HCT116 (cell line): Measurements from ENCODE around the gene STIM1.

Experiments
- CTCF ChIP-seq, 3 experiments: fragments of 200-600 bp in 1 of 3; sonication (generic) in 1 of 3; IDR thresholded peaks in 2 of 3; conservative IDR thresholded peaks in 1 of 3; 2 replicates each; pipeline ENCODE4 v1.5.1; 2012 to 2017; ENCODE audit warnings: low read depth in 2 of 3, low read length in 2 of 3, antibody characterized with exemption in 1 of 3, borderline replicate concordance in 1 of 3, control low read depth in 1 of 3, mild to moderate bottlenecking in 1 of 3, mixed read lengths in 1 of 3, mixed run types in 1 of 3, moderate library complexity in 1 of 3; ENCODE audit not compliant: insufficient read depth in 1 of 3
- EZH2 ChIP-seq: fragments of 200-600 bp; sonication (generic); IDR thresholded peaks from 2 replicates; pipeline ENCODE4 v1.6.1; 2017; ENCODE audit warnings: antibody characterized with exemption, mixed run types
- EZH2phosphoT487 ChIP-seq: fragments of 200-600 bp; IDR thresholded peaks from 2 replicates; pipeline ENCODE4 v1.6.1; 2018; ENCODE audit warnings: antibody characterized with exemption, borderline replicate concordance
- JUND ChIP-seq: IDR thresholded peaks from 2 replicates; pipeline ENCODE4 v1.6.1; 2012
- POLR2A ChIP-seq: IDR thresholded peaks from 2 replicates; pipeline ENCODE4 v1.7.0; 2011; ENCODE audit warnings: borderline replicate concordance; ENCODE audit not compliant: insufficient read depth, insufficient read length; ENCODE audit errors: extremely low read depth
- POLR2AphosphoS5 ChIP-seq: IDR thresholded peaks from 2 replicates; pipeline ENCODE4 v1.6.1; 2011; ENCODE audit warnings: mild to moderate bottlenecking, low read depth, low read length, moderate library complexity
- RAD21 ChIP-seq: IDR thresholded peaks from 2 replicates; pipeline ENCODE4 v1.6.1; 2012; ENCODE audit warnings: low read depth, mild to moderate bottlenecking
- SIN3A ChIP-seq: IDR thresholded peaks from 2 replicates; pipeline ENCODE4 v1.6.1; 2012; ENCODE audit warnings: low read depth
- ZFX ChIP-seq: fragments of 450-650 bp; IDR thresholded peaks from 2 replicates; pipeline ENCODE4 v1.6.1; 2017
- ZNF274 ChIP-seq: fragments of 200-500 bp; sonication (Bioruptor generic); IDR thresholded peaks from 2 replicates; pipeline ENCODE4 v1.6.1; 2014; ENCODE audit warnings: mild to moderate bottlenecking, low read depth, low read length, inconsistent platforms
- TF ChIP-seq, protein P1 (sequence below): IDR thresholded peaks from 2 replicates; pipeline ENCODE4 v1.6.1; 2012
- TF ChIP-seq, protein P2 (sequence below): IDR thresholded peaks from 2 replicates; pipeline ENCODE4 v1.6.1; 2012; ENCODE audit warnings: low read depth

- TF ChIP-seq CTCF (IDR thresholded peaks at IDR 0.05 in 2 of 3, conservative IDR thresholded peaks at IDR 0.05 in 1 of 3; ENCODE audit: borderline replicate concordance in 1 of 3, insufficient read depth in 1 of 3, low read depth in 2 of 3, low read length in 2 of 3) (no peak), ZFX (no peak), SIN3A (no peak), POLR2AphosphoS5 (no peak), POLR2A (no peak), EZH2phosphoT487 (no peak), EZH2 (no peak), ZNF274 (no peak), RAD21 (no peak), JUND (no peak)
- TF ChIP-seq, protein P1, sequence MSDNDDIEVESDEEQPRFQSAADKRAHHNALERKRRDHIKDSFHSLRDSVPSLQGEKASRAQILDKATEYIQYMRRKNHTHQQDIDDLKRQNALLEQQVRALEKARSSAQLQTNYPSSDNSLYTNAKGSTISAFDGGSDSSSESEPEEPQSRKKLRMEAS = no peak
- TF ChIP-seq, protein P2, sequence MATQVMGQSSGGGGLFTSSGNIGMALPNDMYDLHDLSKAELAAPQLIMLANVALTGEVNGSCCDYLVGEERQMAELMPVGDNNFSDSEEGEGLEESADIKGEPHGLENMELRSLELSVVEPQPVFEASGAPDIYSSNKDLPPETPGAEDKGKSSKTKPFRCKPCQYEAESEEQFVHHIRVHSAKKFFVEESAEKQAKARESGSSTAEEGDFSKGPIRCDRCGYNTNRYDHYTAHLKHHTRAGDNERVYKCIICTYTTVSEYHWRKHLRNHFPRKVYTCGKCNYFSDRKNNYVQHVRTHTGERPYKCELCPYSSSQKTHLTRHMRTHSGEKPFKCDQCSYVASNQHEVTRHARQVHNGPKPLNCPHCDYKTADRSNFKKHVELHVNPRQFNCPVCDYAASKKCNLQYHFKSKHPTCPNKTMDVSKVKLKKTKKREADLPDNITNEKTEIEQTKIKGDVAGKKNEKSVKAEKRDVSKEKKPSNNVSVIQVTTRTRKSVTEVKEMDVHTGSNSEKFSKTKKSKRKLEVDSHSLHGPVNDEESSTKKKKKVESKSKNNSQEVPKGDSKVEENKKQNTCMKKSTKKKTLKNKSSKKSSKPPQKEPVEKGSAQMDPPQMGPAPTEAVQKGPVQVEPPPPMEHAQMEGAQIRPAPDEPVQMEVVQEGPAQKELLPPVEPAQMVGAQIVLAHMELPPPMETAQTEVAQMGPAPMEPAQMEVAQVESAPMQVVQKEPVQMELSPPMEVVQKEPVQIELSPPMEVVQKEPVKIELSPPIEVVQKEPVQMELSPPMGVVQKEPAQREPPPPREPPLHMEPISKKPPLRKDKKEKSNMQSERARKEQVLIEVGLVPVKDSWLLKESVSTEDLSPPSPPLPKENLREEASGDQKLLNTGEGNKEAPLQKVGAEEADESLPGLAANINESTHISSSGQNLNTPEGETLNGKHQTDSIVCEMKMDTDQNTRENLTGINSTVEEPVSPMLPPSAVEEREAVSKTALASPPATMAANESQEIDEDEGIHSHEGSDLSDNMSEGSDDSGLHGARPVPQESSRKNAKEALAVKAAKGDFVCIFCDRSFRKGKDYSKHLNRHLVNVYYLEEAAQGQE = no peak
Measured at GRCh38 chr11:4090258-4090657, 234.8 kb downstream of the STIM1 start.
